Measurements from ENCODE around the gene SCUBE1.

- TF ChIP-seq EGR1 (IDR thresholded peaks at IDR 0.05) (no peak), REST (IDR thresholded peaks at IDR 0.05; ENCODE audit: low read depth) (no peak), EP300 (IDR thresholded peaks at IDR 0.05; ENCODE audit: borderline replicate concordance) (no peak), ZBTB7A (IDR thresholded peaks at IDR 0.05; ENCODE audit: low read depth) (no peak), NFIC (IDR thresholded peaks at IDR 0.05) (no peak), MAX (IDR thresholded peaks at IDR 0.05) (no peak)
These were observed 102.6 kb downstream of the SCUBE1 start for GRCh38 chr22:43240614-43241013.
